Neural cell (in vitro differentiated cells): ENCODE data around the gene CDK2AP2. TPM values are rescaled to one million over a fixed set of nuclear protein-coding genes. Genes with fewer than 3 reads are reported as not detected.
"Not testable (repeated sequence)": the region's sequence is repeated elsewhere in the genome, so short reads cannot be mapped to it uniquely, and the experiment has no call there.

Experiments used
- H2AFZ ChIP-seq: fragments of 200-600, 300-800 bp; sonication (generic), shearing (Covaris generic); 2 replicates; pipeline ENCODE4 v1.6.0; 2014; ENCODE audit warnings: low read depth, mild to moderate bottlenecking, antibody characterized with exemption, low read length, moderate library complexity
- H3F3A ChIP-seq: fragments of 200-600 bp; shearing (Covaris generic); 2 replicates; pipeline ENCODE4 v1.6.1; 2016; ENCODE audit warnings: mild to moderate bottlenecking, moderate library complexity, mixed read lengths, antibody characterized with exemption, low read length; ENCODE audit not compliant: insufficient read depth, poor library complexity, severe bottlenecking
- H3K27ac ChIP-seq: fragments of 200-600, 300-800 bp; sonication (generic), shearing (Covaris generic); 2 replicates; pipeline ENCODE4 v1.5.1; 2014; ENCODE audit warnings: mild to moderate bottlenecking, low read length, moderate library complexity
- H3K27me3 ChIP-seq: fragments of 300-800, 200-600 bp; sonication (generic), shearing (Covaris generic); 2 replicates; pipeline ENCODE4 v1.6.0; 2014; ENCODE audit warnings: mild to moderate bottlenecking, low read depth, low read length, moderate library complexity; ENCODE audit not compliant: insufficient read depth
- H3K36me3 ChIP-seq: fragments of 300-800, 200-600 bp; sonication (generic), shearing (Covaris generic); 2 replicates; pipeline ENCODE4 v1.5.1; 2014; ENCODE audit warnings: mild to moderate bottlenecking, antibody characterized with exemption, low read length, moderate library complexity; ENCODE audit not compliant: insufficient read depth
- H3K4me2 ChIP-seq: fragments of 300-800, 200-600 bp; sonication (generic), shearing (Covaris generic); 2 replicates; pipeline ENCODE4 v1.6.0; 2014; ENCODE audit warnings: mild to moderate bottlenecking, low read length
- H3K4me3 ChIP-seq: fragments of 300-800, 200-600 bp; sonication (generic), shearing (Covaris generic); 2 replicates; pipeline ENCODE4 v1.5.1; 2014; ENCODE audit warnings: mild to moderate bottlenecking, low read length, moderate library complexity
- H3K79me2 ChIP-seq: fragments of 200-600 bp; shearing (Covaris generic); replicated peaks from 2 replicates; pipeline ENCODE4 v1.6.0; 2014; ENCODE audit warnings: mild to moderate bottlenecking, low read length, moderate library complexity; ENCODE audit not compliant: insufficient read depth
- H3K9ac ChIP-seq: fragments of 300-800, 200-600 bp; sonication (generic), shearing (Covaris generic); 2 replicates; pipeline ENCODE4 v1.6.1; 2016; ENCODE audit warnings: mild to moderate bottlenecking, low read length, mixed read lengths
- H3K9me2 ChIP-seq: fragments of 200-600 bp; shearing (Covaris generic); 2 replicates; pipeline ENCODE4 v1.6.1; 2016; ENCODE audit warnings: mild to moderate bottlenecking, low read length, mixed read lengths; ENCODE audit not compliant: insufficient read depth
- H3K9me3 ChIP-seq: fragments of 200-600, 300-800 bp; sonication (generic), shearing (Covaris generic); 2 replicates; pipeline ENCODE4 v1.6.1; 2016; ENCODE audit warnings: mild to moderate bottlenecking, mixed run types, low read length, moderate library complexity, mixed read lengths
- H4K20me1 ChIP-seq: fragments of 200-600 bp; shearing (Covaris generic); 2 replicates; pipeline ENCODE4 v1.6.1; 2016; ENCODE audit warnings: mild to moderate bottlenecking, mixed run types; ENCODE audit not compliant: insufficient read depth
- EP300 ChIP-seq: fragments of 450-650 bp; conservative IDR thresholded peaks from 2 replicates; pipeline ENCODE4 v1.6.1; 2014; ENCODE audit warnings: antibody characterized with exemption, mild to moderate bottlenecking, moderate library complexity; ENCODE audit not compliant: poor library complexity, severe bottlenecking
- MXI1 ChIP-seq: fragments of 450-650 bp; conservative IDR thresholded peaks from 2 replicates; pipeline ENCODE4 v1.6.1; 2014; ENCODE audit warnings: antibody characterized with exemption, mild to moderate bottlenecking; ENCODE audit not compliant: poor library complexity, severe bottlenecking
- POLR2AphosphoS5 ChIP-seq: IDR thresholded peaks from 2 replicates; pipeline ENCODE4 v1.6.1; 2012
- TAF1 ChIP-seq: IDR thresholded peaks from 2 replicates; pipeline ENCODE4 v1.6.1; 2012; ENCODE audit warnings: low read depth
- polyA minus RNA-seq: library from RNA; depleted of rRNA, polyadenylated mRNA; stranded (reverse); fragments of >200 nt; gene quantifications from 2 replicates; pipeline ENCODE4 v1.2.3, GENCODE V29; 2014
- polyA plus RNA-seq: library from polyadenylated mRNA; depleted of rRNA; stranded (reverse); fragments of >200 nt; gene quantifications from 2 replicates; pipeline ENCODE4 v1.2.3, GENCODE V29; 2014
- TF ChIP-seq, protein P1 (sequence below): fragments of 450-650 bp; IDR thresholded peaks from 2 replicates; pipeline ENCODE4 v1.5.1; 2014; ENCODE audit warnings: antibody characterized with exemption, mild to moderate bottlenecking, moderate library complexity; ENCODE audit not compliant: poor library complexity, severe bottlenecking

Gene CDK2AP2, protein sequence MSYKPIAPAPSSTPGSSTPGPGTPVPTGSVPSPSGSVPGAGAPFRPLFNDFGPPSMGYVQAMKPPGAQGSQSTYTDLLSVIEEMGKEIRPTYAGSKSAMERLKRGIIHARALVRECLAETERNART
- polyA plus RNA-seq (18.1 and 22.4 TPM in 2 replicates), polyA minus RNA-seq (15.9 and 20.0 TPM in 2 replicates)

DNA sequence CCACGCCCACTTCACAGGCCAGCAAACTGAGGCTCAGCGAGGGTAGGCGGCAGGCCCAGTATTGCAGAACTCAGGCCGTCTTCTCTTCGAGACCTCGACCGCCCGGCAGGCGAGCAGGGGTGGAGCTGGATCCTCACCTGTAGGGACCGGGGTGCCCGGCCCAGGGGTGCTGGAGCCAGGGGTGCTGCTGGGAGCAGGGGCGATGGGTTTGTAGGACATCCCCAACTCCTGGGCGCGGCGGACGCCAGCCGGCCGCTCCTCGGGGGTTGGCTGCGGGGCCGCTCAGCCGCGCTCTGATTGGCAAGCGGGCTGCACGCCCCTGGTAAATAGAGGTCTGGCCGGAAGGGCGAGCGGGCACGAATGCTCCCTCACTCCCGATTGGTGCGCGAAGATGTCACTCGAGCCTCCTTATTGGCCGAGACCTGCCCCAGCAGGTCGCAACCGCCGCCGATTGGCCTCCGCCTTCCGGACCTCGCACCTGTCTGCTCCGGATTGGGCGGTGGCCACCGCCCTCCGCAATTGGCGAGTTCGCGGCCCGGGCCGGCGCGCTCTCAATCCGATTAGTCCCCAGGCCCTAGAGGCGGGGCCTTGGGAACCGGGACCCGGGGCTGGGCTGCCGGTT lies at the start of gene CDK2AP2:
TSS of gene CDK2AP2 (minus strand) at position 299 of the 622 bp plus-strand sequence. CDS start at position 219, 80 bp downstream.
- TF ChIP-seq, protein P1, sequence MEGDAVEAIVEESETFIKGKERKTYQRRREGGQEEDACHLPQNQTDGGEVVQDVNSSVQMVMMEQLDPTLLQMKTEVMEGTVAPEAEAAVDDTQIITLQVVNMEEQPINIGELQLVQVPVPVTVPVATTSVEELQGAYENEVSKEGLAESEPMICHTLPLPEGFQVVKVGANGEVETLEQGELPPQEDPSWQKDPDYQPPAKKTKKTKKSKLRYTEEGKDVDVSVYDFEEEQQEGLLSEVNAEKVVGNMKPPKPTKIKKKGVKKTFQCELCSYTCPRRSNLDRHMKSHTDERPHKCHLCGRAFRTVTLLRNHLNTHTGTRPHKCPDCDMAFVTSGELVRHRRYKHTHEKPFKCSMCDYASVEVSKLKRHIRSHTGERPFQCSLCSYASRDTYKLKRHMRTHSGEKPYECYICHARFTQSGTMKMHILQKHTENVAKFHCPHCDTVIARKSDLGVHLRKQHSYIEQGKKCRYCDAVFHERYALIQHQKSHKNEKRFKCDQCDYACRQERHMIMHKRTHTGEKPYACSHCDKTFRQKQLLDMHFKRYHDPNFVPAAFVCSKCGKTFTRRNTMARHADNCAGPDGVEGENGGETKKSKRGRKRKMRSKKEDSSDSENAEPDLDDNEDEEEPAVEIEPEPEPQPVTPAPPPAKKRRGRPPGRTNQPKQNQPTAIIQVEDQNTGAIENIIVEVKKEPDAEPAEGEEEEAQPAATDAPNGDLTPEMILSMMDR = peak; percentile 44
- TF ChIP-seq POLR2AphosphoS5 = no peak
- H3K36me3 ChIP-seq = no peaks in the 10 kb centered on the region
- H3K27me3 ChIP-seq = no peaks in the 10 kb centered on the region
- H3K9me2 ChIP-seq = no peaks in the 10 kb centered on the region
- peak within 1 kb of the TSS; percentile 65 for H3K4me2 ChIP-seq
- H3K9me3 ChIP-seq = no peaks in the 10 kb centered on the region
- H3K79me2 ChIP-seq = peaks cover 9% of the 10 kb centered on the region
- H4K20me1 ChIP-seq = no peaks in the 10 kb centered on the region
- peak within 1 kb of the TSS; percentile 77 for H2AFZ ChIP-seq
- H3K9ac ChIP-seq = peak within 1 kb of the TSS; percentile 94
- no peaks in the 10 kb centered on the region for H3F3A ChIP-seq
- H3K27ac ChIP-seq = peak within 1 kb of the TSS; percentile 95
- H3K4me3 ChIP-seq = peak within 1 kb of the TSS; percentile 78

DNA sequence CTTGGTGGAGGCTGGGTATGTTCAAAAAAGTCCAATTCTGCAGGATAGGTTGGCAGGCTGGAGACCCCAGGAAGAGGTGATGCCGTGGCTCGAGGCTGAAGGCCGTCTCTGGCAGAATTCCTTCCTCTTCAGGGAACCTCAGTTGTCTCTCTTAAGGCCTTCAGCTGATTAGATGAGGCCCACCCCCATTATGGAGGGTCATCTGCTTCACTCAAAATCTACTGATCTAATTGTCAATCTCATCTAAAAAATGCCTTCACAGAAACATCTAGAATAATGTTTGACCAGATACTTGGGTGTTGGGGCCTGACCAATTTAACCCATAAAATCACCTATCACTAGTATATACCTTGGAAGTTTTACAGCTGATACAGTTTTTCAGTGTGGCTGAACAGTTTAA lies 48.3 kb upstream of the CDK2AP2 start:
- Histone ChIP-seq H3F3A (no peaks in the 10 kb centered on the region), H3K9ac (no peak overlapping the region), H3K36me3 (no peaks in the 10 kb centered on the region), H3K27ac (no peak overlapping the region), H4K20me1 (no peaks in the 10 kb centered on the region), H3K79me2 (no peaks in the 10 kb centered on the region), H2AFZ (no peak overlapping the region), H3K27me3 (no peaks in the 10 kb centered on the region), H3K9me3 (no peaks in the 10 kb centered on the region), H3K9me2 (no peaks in the 10 kb centered on the region), H3K4me3 (no peak overlapping the region), H3K4me2 (no peak overlapping the region)
- TF ChIP-seq, protein P1 = no peak
- TF ChIP-seq TAF1 = no peak

DNA sequence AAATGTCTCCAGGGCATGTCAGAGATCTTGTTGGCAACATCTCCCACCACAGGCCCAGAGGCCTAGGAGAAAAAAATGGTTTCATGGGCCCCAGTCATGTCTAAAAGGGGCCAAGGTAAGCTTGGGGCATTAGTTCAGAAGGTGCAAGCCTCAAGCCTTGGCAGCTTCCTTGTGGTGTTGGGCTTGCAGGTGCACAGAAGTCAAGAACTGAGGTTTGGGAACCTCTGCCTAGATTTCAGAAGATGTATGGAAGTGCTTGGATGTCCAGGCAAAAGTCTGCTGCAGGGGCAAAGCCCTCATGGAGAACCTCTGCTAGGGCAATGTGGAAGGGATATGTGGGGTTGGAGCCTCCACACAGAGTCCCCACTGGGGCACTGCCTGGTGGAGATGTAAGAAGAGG lies 43.7 kb upstream of the CDK2AP2 start:
- not testable (repeated sequence) for H3K27ac ChIP-seq, H3K36me3 ChIP-seq, H3K9ac ChIP-seq, H3K4me2 ChIP-seq, H3K4me3 ChIP-seq, H4K20me1 ChIP-seq, H3K9me3 ChIP-seq, H3K9me2 ChIP-seq, H3F3A ChIP-seq, H3K79me2 ChIP-seq, H2AFZ ChIP-seq, H3K27me3 ChIP-seq

DNA sequence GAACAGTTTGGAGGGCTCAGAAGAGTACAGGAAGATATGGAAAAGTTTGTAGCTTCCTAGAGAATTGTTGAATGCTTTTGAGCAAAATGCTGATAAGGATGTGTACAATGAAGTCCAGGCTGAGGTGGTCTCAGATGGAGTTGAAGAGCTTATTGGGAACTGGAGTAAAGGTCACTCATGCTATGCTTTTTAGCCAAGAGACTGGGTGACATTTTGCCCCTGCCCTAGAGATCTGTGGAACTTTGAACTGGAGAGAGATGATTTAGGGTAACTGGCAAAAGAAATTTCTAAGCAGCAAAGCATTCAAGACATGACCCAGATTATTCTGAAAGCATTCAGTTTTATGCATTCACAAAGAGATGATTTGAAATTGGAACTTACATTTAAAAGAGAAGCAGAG lies 43.2 kb upstream of the CDK2AP2 start:
- H3K9me2 ChIP-seq = no peaks in the 10 kb centered on the region
- H4K20me1 ChIP-seq = no peaks in the 10 kb centered on the region
- no peaks in the 10 kb centered on the region for H3F3A ChIP-seq
- H3K27me3 ChIP-seq = no peaks in the 10 kb centered on the region
- H3K4me2 ChIP-seq = no peak overlapping the region
- H3K9ac ChIP-seq = no peak overlapping the region
- no peaks in the 10 kb centered on the region for H3K36me3 ChIP-seq
- H3K27ac ChIP-seq = no peak overlapping the region
- no peak for TF ChIP-seq POLR2AphosphoS5
- TF ChIP-seq MXI1 = no peak
- no peak for TF ChIP-seq EP300
- H3K9me3 ChIP-seq = no peaks in the 10 kb centered on the region
- no peak overlapping the region for H3K4me3 ChIP-seq
- H3K79me2 ChIP-seq = no peaks in the 10 kb centered on the region
- H2AFZ ChIP-seq = no peak overlapping the region
